Measurements from ENCODE around the gene ZNF765.
"Not testable (repeated sequence)": the region's sequence is repeated elsewhere in the genome, so short reads cannot be mapped to it uniquely, and the experiment has no call there.

Gene ZNF765

GRCh38 chr19:53423074-53423473 is 28.1 kb downstream of the ZNF765 start:
- DNase-seq: not testable (repeated sequence)

GRCh38 chr19:53423680-53424079 is 28.7 kb downstream of the ZNF765 start:
- DNase-seq: not testable (repeated sequence)

GRCh38 chr19:53424968-53425597 is 30.1 kb downstream of the ZNF765 start:
- no peak for DNase-seq

- peak; percentile 50 for DNase-seq
These were observed 36.6 kb downstream of the ZNF765 start, which contains the start of gene ZNF761 for GRCh38 chr19:53431399-53432087. Gene ZNF761 (plus strand): TSS chr19:53431984. CDS start chr19:53447269, 15,285 bp downstream.

- DNase-seq: no peak
These were observed 37.2 kb downstream of the ZNF765 start for GRCh38 chr19:53432088-53432661.

GRCh38 chr19:53443809-53444208 is 48.9 kb downstream of the ZNF765 start:
- not testable (repeated sequence) for DNase-seq

GRCh38 chr19:53447196-53447595 is 52.2 kb downstream of the ZNF765 start:
- not testable (repeated sequence) for DNase-seq

- DNase-seq: no peak
These were observed 60.9 kb downstream of the ZNF765 start for GRCh38 chr19:53455828-53456227.

GRCh38 chr19:53460131-53460721 is 65.3 kb downstream of the ZNF765 start:
- DNase-seq: not testable (repeated sequence)

- DNase-seq: no peak
These were observed 66.9 kb downstream of the ZNF765 start for GRCh38 chr19:53461866-53462265.

- DNase-seq: no peak
These were observed 67.9 kb downstream of the ZNF765 start for GRCh38 chr19:53462861-53463260.

- no peak for DNase-seq
These were observed 68.3 kb downstream of the ZNF765 start for GRCh38 chr19:53463263-53463662.

- no peak for DNase-seq
These were observed 72.0 kb downstream of the ZNF765 start for GRCh38 chr19:53466726-53467484.

GRCh38 chr19:53467485-53468262 is 72.7 kb downstream of the ZNF765 start, which contains the start of gene ZNF813:
Gene ZNF813 (plus strand): TSS chr19:53467733. CDS start chr19:53483823, 16,090 bp downstream.
- peak; percentile 14 for DNase-seq

GRCh38 chr19:53468628-53469027 is 73.7 kb downstream of the ZNF765 start:
- not testable (repeated sequence) for DNase-seq

- no peak for DNase-seq
These were observed 77.0 kb downstream of the ZNF765 start for GRCh38 chr19:53471916-53472315.

GRCh38 chr19:53474832-53475231 is 79.9 kb downstream of the ZNF765 start:
- DNase-seq: not testable (repeated sequence)

- DNase-seq: not testable (repeated sequence)
These were observed 80.5 kb downstream of the ZNF765 start for GRCh38 chr19:53475470-53475869.
